GM12891 (cell line): ENCODE measurements around the gene KLLN.

ENCODE experiments used
- PAX5 ChIP-seq: IDR thresholded peaks from 2 replicates; pipeline ENCODE4 v1.6.1; 2011; ENCODE audit warnings: low read length, moderate library complexity, mild to moderate bottlenecking; ENCODE audit not compliant: insufficient read depth, severe bottlenecking
- POLR2A ChIP-seq: IDR thresholded peaks from 2 replicates; pipeline ENCODE4 v1.6.1; 2011; ENCODE audit warnings: low read depth, low read length, control low read depth
- POLR2AphosphoS5 ChIP-seq: IDR thresholded peaks from 2 replicates; pipeline ENCODE4 v1.6.1; 2011; ENCODE audit warnings: low read depth, low read length, control low read depth
- POU2F2 ChIP-seq: IDR thresholded peaks from 2 replicates; pipeline ENCODE4 v1.6.1; 2011; ENCODE audit warnings: low read depth, mild to moderate bottlenecking, control low read depth, low read length, moderate library complexity
- SPI1 ChIP-seq: IDR thresholded peaks from 2 replicates; pipeline ENCODE4 v1.6.1; 2011; ENCODE audit warnings: low read depth, low read length, control low read depth
- TAF1 ChIP-seq: IDR thresholded peaks from 2 replicates; pipeline ENCODE4 v1.6.1; 2011; ENCODE audit warnings: low read depth, low read length, control low read depth

DNA sequence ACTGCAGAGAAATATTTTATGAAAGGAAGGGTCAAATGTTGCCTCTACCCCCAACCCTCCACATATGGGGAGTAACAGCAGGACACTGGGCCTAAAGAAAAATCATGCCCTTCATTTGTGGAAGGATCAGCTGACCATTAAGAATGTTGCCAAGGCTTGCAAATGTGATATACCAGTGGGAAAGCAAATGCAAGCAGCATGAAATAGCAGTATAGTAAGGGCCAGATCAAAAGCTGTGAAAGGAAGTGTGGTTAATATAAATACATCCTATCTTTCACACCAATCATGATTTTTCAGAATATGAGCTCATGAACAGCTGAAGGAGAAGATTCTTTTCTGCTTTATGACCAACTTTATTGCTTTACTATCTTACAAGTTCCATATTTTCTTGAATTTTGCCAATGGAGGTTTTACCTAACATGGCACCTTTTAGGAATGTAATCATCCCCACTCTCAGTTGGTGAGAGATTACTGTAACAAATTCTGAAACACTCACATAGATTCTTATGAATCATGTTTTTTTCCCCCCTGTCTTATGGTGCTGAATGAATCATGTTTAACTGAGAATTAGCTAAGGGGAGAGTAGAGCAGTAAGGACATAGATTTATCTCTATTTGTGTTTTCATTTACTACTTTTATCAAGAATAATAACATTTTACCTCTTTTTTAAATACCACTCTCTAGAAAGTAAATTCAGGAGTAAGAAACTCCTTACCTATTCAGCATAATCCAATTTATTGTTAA is 33.2 kb downstream of the KLLN start:
- no peak for TF ChIP-seq POLR2A
- no peak for TF ChIP-seq POLR2AphosphoS5
- TF ChIP-seq SPI1 = no peak
- no peak for TF ChIP-seq POU2F2
- TF ChIP-seq TAF1 = no peak
- no peak for TF ChIP-seq PAX5
